HUES6 (cell line): Measurements from ENCODE around the gene HNRNPM.

Experiments
- H3K27ac ChIP-seq: 2 replicates; pipeline ENCODE4 v1.7.0; 2013; ENCODE audit warnings: low read depth, mild to moderate bottlenecking, low read length, inconsistent platforms
- H3K27me3 ChIP-seq: 2 replicates; pipeline ENCODE4 v1.6.1; 2013; ENCODE audit warnings: low read length; ENCODE audit not compliant: control insufficient read depth, insufficient read depth
- H3K36me3 ChIP-seq: 2 replicates; pipeline ENCODE4 v1.6.1; 2013; ENCODE audit warnings: low read length; ENCODE audit not compliant: control insufficient read depth, insufficient read depth
- H3K4me1 ChIP-seq: 2 replicates; pipeline ENCODE4 v1.6.1; 2013; ENCODE audit warnings: low read length; ENCODE audit not compliant: control insufficient read depth, insufficient read depth
- H3K4me3 ChIP-seq: 2 replicates; pipeline ENCODE4 v1.5.1; 2013; ENCODE audit warnings: low read depth, low read length
- H3K9ac ChIP-seq: one replicate; pipeline ENCODE4 v1.6.1; 2013; ENCODE audit warnings: mild to moderate bottlenecking, low read length
- H3K9me3 ChIP-seq: 2 replicates; pipeline ENCODE4 v1.6.1; 2013; ENCODE audit warnings: low read depth, low read length; ENCODE audit not compliant: control insufficient read depth, insufficient read depth

HNRNPM gene

GRCh38 chr19:8531470-8531869 is 86.7 kb downstream of the HNRNPM start:
- 0 out of 2 replicates have a peak, but pooled peaks cover 3% of the 10 kb centered on the region for H3K27me3 ChIP-seq
- no peaks in the 10 kb centered on the region for H3K36me3 ChIP-seq
- no peak overlapping the region for H3K4me3 ChIP-seq
- no peaks in the 10 kb centered on the region for H3K9me3 ChIP-seq
- no peak overlapping the region for H3K9ac ChIP-seq
- H3K27ac ChIP-seq = no peak overlapping the region
- H3K4me1 ChIP-seq = peaks cover 6% of the 10 kb centered on the region

GRCh38 chr19:8532225-8532624 is 87.5 kb downstream of the HNRNPM start:
- no peak overlapping the region for H3K27ac ChIP-seq
- H3K27me3 ChIP-seq = no peaks in the 10 kb centered on the region

GRCh38 chr19:8536282-8536681 is 91.5 kb downstream of the HNRNPM start:
- Histone ChIP-seq H3K4me1 (no peaks in the 10 kb centered on the region), H3K9ac (no peak overlapping the region), H3K27me3 (no peaks in the 10 kb centered on the region), H3K4me3 (no peak overlapping the region), H3K36me3 (peaks cover 3% of the 10 kb centered on the region; the same call in 1 of the 2 replicates), H3K27ac (no peak overlapping the region), H3K9me3 (no peaks in the 10 kb centered on the region)

More at GRCh38 chr19:8532225-8532624, 87.5 kb downstream of the HNRNPM start:
- Histone ChIP-seq H3K9me3 (no peaks in the 10 kb centered on the region), H3K9ac (no peak overlapping the region), H3K4me1 (peaks cover under 1% of the 10 kb centered on the region; the same call in 1 of the 2 replicates), H3K36me3 (no peaks in the 10 kb centered on the region), H3K4me3 (no peak overlapping the region)

- Histone ChIP-seq H3K9ac (no peak overlapping the region), H3K36me3 (peaks cover 3% of the 10 kb centered on the region; the same call in 1 of the 2 replicates), H3K9me3 (no peaks in the 10 kb centered on the region), H3K4me3 (no peak overlapping the region), H3K27ac (no peak overlapping the region), H3K27me3 (no peaks in the 10 kb centered on the region), H3K4me1 (no peaks in the 10 kb centered on the region)
Observed at GRCh38 chr19:8537099-8537498, 92.3 kb downstream of the HNRNPM start.
